Measurements from ENCODE around the gene DLG2. TPM values are rescaled to one million over a fixed set of nuclear protein-coding genes. Genes with fewer than 3 reads are reported as not detected.
A peak's percentile ranks its signal among the peaks of the same experiment; 100 is the strongest.

DLG2 gene
- total RNA-seq, 2 experiments from 2014 or later: 6.9 to 8.2 TPM

DNA sequence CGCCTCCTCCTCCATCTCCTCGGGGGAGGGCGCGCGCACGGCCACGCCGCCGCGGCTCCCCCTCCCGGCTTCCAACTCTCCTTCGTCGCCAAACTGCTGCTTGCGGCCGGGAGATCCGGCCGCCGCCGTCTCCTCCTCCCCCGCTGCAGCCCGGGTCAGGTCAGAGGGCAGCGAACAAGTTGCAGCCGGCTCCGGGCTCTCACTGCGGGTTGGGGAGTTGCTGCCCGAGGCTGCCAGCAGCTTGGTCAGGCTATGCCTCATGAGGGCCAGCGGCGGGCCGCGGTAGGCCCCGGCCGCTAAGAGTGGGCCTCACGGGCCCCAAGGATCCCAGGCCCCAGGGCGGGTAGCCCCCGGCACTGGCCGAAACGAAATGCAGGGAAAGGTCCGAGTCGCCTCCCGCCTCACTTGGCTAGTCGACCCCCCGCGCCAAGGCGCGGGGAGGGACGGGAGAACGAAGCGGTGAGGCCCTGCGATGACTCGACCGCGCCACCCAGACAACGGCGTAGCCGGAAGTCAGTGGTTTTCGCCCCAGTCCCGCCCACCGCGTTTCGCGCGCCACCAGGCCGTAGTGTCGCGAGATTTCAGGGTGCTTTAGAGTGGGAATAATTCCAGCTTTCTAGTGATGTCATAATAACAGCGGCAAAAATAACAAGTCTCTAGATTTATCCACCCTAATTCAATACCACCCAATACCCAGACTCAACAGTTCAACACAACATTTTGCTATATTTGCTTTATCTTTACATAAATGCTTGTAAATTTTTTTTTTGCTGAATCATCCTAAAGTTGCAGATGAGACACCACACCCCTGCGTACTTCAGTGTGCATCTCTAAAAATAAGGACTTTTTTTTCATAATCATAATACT lies 37.7 kb upstream of the DLG2 start, which contains the start of gene CREBZF:
TSS of gene CREBZF (minus strand) at position 515 of the 867 bp plus-strand sequence. CDS start at position 261, 254 bp downstream.
- Histone ChIP-seq H3K9me3 (ENCODE audit: low read length) (no peaks in the 10 kb centered on the region), H3K4me3 (ENCODE audit: low read depth, low read length, poor library complexity, severe bottlenecking) (peak within 1 kb of the TSS; percentile 93), H4K20me1 (ENCODE audit: insufficient read depth, low read length) (peaks cover 38% of the 10 kb centered on the region), H3K4me2 (ENCODE audit: low read length) (peak within 1 kb of the TSS; percentile 89), H2AFZ (ENCODE audit: low read length) (peak within 1 kb of the TSS; percentile 96), H3K79me2 (ENCODE audit: insufficient read depth, low read depth, low read length) (peaks cover 50% of the 10 kb centered on the region), H3K4me1 (ENCODE audit: insufficient read depth, low read length, poor library complexity, severe bottlenecking) (peaks cover 26% of the 10 kb centered on the region), H3K36me3 (ENCODE audit: insufficient read depth, low read length) (peaks cover 41% of the 10 kb centered on the region), H3K9me2 (ENCODE audit: insufficient read depth, low read length) (no peaks in the 10 kb centered on the region), H3K27ac (ENCODE audit: low read depth, low read length, poor library complexity, severe bottlenecking) (peak within 1 kb of the TSS; percentile 86)
- peak; percentile 96 for DNase-seq (ENCODE audit: low spot score)
- intact Hi-C loops (cut with micrococcal nuclease; ENCODE audit: unreplicated experiment): loop anchor here (2.0 to 5.0 kb wide), 4 partner anchors 36 to 638 kb away; partner anchors contain the start of genes EED, HIKESHI, PICALM and TMEM126B
- POLR2A ChIA-PET: interaction anchor here (0.6 to 2.5 kb wide), 7 partner anchors 9 to 548 kb away, joined by 3 to 12 read pairs (median 3); partner anchors contain the start of gene TMEM126A
- CTCF ChIA-PET (ENCODE audit: unreplicated experiment): no interaction called here
- BruUV-seq (replicated peaks): no TSS peak
- TF ChIP-seq, protein P1, sequence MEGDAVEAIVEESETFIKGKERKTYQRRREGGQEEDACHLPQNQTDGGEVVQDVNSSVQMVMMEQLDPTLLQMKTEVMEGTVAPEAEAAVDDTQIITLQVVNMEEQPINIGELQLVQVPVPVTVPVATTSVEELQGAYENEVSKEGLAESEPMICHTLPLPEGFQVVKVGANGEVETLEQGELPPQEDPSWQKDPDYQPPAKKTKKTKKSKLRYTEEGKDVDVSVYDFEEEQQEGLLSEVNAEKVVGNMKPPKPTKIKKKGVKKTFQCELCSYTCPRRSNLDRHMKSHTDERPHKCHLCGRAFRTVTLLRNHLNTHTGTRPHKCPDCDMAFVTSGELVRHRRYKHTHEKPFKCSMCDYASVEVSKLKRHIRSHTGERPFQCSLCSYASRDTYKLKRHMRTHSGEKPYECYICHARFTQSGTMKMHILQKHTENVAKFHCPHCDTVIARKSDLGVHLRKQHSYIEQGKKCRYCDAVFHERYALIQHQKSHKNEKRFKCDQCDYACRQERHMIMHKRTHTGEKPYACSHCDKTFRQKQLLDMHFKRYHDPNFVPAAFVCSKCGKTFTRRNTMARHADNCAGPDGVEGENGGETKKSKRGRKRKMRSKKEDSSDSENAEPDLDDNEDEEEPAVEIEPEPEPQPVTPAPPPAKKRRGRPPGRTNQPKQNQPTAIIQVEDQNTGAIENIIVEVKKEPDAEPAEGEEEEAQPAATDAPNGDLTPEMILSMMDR (conservative IDR thresholded peaks at IDR 0.05; ENCODE audit: low read length): no peak
- TF ChIP-seq EZH2phosphoT487 (IDR thresholded peaks at IDR 0.05; ENCODE audit: borderline replicate concordance, low read depth, low read length): no peak

DNA sequence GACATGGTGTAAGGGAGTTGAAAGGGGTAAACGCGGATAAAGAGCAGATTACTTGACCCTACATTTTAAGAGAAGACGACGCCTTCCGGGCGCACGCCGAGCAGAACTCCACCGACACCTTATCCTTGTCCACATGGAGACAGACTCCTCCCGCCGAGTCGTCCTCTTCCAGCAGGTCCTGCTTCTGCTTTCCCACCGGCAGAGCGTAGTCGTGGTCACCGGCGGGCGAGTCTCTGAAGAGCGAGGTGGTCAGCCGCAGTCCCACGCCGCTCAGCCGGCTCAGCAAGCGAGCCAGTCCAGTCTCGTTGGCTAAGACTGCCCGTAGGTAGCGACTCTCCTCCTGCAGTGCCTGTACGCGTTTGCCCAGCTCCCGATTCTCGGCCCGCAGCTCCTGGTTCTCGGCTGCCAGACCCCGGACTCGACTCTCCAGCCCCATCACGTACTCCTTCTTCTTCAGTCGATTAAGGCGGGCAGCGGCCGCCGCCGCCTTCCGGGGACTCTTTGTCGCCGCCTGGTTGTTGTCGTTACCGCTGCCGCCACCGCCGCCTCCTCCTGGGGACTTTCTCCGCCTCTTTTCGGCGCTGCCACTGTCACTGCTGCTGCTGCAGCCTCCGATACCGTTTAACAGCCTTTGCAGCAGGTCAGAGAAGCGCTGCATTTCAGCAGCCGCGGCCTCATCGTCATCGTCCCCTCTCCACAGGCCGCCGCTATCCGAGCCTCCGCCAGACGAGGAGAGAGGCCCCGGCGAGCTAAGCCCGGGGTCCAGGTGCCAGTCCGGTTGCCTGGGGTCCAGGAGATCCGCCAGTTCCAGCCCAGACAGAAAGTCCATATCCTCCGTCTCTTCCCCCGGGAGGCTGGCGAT lies 36.8 kb upstream of the DLG2 start:
- Histone ChIP-seq H3K4me2 (ENCODE audit: low read length) (peak overlapping the region; percentile 89), H3K27ac (ENCODE audit: low read depth, low read length, poor library complexity, severe bottlenecking) (peak overlapping the region; percentile 86), H3K9me2 (ENCODE audit: insufficient read depth, low read length) (no peaks in the 10 kb centered on the region), H3K9me3 (ENCODE audit: low read length) (no peaks in the 10 kb centered on the region), H2AFZ (ENCODE audit: low read length) (peak overlapping the region; percentile 27; the same call in 1 of the 2 replicates), H3K79me2 (ENCODE audit: insufficient read depth, low read depth, low read length) (peaks cover 58% of the 10 kb centered on the region), H3K4me1 (ENCODE audit: insufficient read depth, low read length, poor library complexity, severe bottlenecking) (peaks cover 35% of the 10 kb centered on the region), H4K20me1 (ENCODE audit: insufficient read depth, low read length) (peaks cover 47% of the 10 kb centered on the region), H3K4me3 (ENCODE audit: low read depth, low read length, poor library complexity, severe bottlenecking) (peak overlapping the region; percentile 93), H3K36me3 (ENCODE audit: insufficient read depth, low read length) (peaks cover 49% of the 10 kb centered on the region)
- POLR2A ChIA-PET: interaction anchor here (0.6 to 2.5 kb wide), 6 partner anchors 14 to 45 kb away, joined by 3 to 12 read pairs (median 4); partner anchors contain the start of genes TMEM126A and TMEM126B
- TF ChIP-seq, protein P1 (conservative IDR thresholded peaks at IDR 0.05; ENCODE audit: low read length): peak; percentile 75
- no peak for TF ChIP-seq EZH2phosphoT487 (IDR thresholded peaks at IDR 0.05; ENCODE audit: borderline replicate concordance, low read depth, low read length)
- CTCF ChIA-PET (ENCODE audit: unreplicated experiment): interaction anchor here (1.0 kb wide), 1 partner anchor 17 kb away, joined by 4 read pairs; the partner anchor contains the start of gene TMEM126A
- peak; percentile 84 for DNase-seq (ENCODE audit: low spot score)
- BruUV-seq (replicated peaks): no TSS peak
- intact Hi-C loops (cut with micrococcal nuclease; ENCODE audit: unreplicated experiment): loop anchor here (1.0 to 5.0 kb wide), 6 partner anchors 16 to 639 kb away; partner anchors contain the start of genes EED, HIKESHI, PICALM and TMEM126B
